ENCODE results near the gene ALX4. TPM values are rescaled to one million over a fixed set of nuclear protein-coding genes. Genes with fewer than 3 reads are reported as not detected.
A peak's percentile ranks its signal among the peaks of the same experiment; 100 is the strongest.

The ALX4 gene
- total RNA-seq (0.05 TPM), polyA plus RNA-seq (0.14 TPM)
- long read RNA-seq, donor 1, result 0 reads
- long read RNA-seq, donor 2, result 0 reads
- long read RNA-seq, donor 3, result 0 reads
- long read RNA-seq, donor 4, result 0 reads
- long read RNA-seq, donor 5, result 0 reads
- long read RNA-seq, donor 6, result 0 reads
- long read RNA-seq, donor 7, result 0 reads
- long read RNA-seq, donor 8, result 0 reads
- long read RNA-seq, donor 9, result 0 reads
- long read RNA-seq, donor 10, result 0 reads

GRCh38 chr11:44309478-44310205 lies at the start of gene ALX4:
Gene ALX4 (minus strand): TSS chr11:44310139. CDS start chr11:44310062, 77 bp downstream.
- H3K27ac ChIP-seq (ENCODE audit: low read depth in 1 of 2, low read length in 1 of 2), result no peak within 1 kb of the TSS
- 2% methylated on average over 71 of the region's 71 CpGs for WGBS
- no peak for DNase-seq (ENCODE audit: low read depth in 6 of 9, low spot score in 9 of 9)
- H3K27me3 ChIP-seq (ENCODE audit: control insufficient read depth in 2 of 2, insufficient read depth in 1 of 2, low read length in 1 of 2), result peaks cover 79 to 100% of the 10 kb centered on the region in 2 donors
- peaks cover 0 to 5% of the 10 kb centered on the region in 2 donors for H3K9me3 ChIP-seq (ENCODE audit: control insufficient read depth in 2 of 2, insufficient read depth in 1 of 2, low read length in 1 of 2)
- H3K4me1 ChIP-seq (ENCODE audit: control insufficient read depth in 2 of 2, insufficient read depth in 2 of 2, low read length in 2 of 2), result peaks cover 7 to 8% of the 10 kb centered on the region in 2 donors
- no peak within 1 kb of the TSS for H3K4me3 ChIP-seq (ENCODE audit: low read length in 2 of 2)
- no peaks in the 10 kb centered on the region for H3K36me3 ChIP-seq (ENCODE audit: control insufficient read depth in 2 of 2, insufficient read depth in 2 of 2, low read length in 1 of 2)

- 54% methylated on average over 12 of the region's 12 CpGs for WGBS
- Histone ChIP-seq H3K27me3 (ENCODE audit: control insufficient read depth in 2 of 2, insufficient read depth in 1 of 2, low read length in 1 of 2) (peaks cover 0 to 6% of the 10 kb centered on the region in 2 donors), H3K9me3 (ENCODE audit: control insufficient read depth in 2 of 2, insufficient read depth in 1 of 2, low read length in 1 of 2) (no peaks in the 10 kb centered on the region)
These were observed 49.2 kb upstream of the ALX4 start for GRCh38 chr11:44359162-44359561.

GRCh38 chr11:44358713-44359112 lies 48.8 kb upstream of the ALX4 start:
- H3K4me3 ChIP-seq (ENCODE audit: low read length in 2 of 2), result no peak overlapping the region
- H3K4me1 ChIP-seq (ENCODE audit: control insufficient read depth in 2 of 2, insufficient read depth in 2 of 2, low read length in 2 of 2), result no peaks in the 10 kb centered on the region
- no peaks in the 10 kb centered on the region for H3K9me3 ChIP-seq (ENCODE audit: control insufficient read depth in 2 of 2, insufficient read depth in 1 of 2, low read length in 1 of 2)
- no peak overlapping the region for H3K27ac ChIP-seq (ENCODE audit: low read depth in 1 of 2, low read length in 1 of 2)
- no peak for DNase-seq (ENCODE audit: low read depth in 6 of 9, low spot score in 9 of 9)
- H3K27me3 ChIP-seq (ENCODE audit: control insufficient read depth in 2 of 2, insufficient read depth in 1 of 2, low read length in 1 of 2), result peaks cover 0 to 6% of the 10 kb centered on the region in 2 donors
- no peaks in the 10 kb centered on the region for H3K36me3 ChIP-seq (ENCODE audit: control insufficient read depth in 2 of 2, insufficient read depth in 2 of 2, low read length in 1 of 2)
- 82% methylated on average over 7 of the region's 7 CpGs for WGBS

More at GRCh38 chr11:44359162-44359561, 49.2 kb upstream of the ALX4 start:
- no peak overlapping the region for H3K4me3 ChIP-seq (ENCODE audit: low read length in 2 of 2)
- H3K4me1 ChIP-seq (ENCODE audit: control insufficient read depth in 2 of 2, insufficient read depth in 2 of 2, low read length in 2 of 2), result no peaks in the 10 kb centered on the region
- H3K36me3 ChIP-seq (ENCODE audit: control insufficient read depth in 2 of 2, insufficient read depth in 2 of 2, low read length in 1 of 2), result no peaks in the 10 kb centered on the region
- H3K27ac ChIP-seq (ENCODE audit: low read depth in 1 of 2, low read length in 1 of 2), result no peak overlapping the region
- no peak for DNase-seq (ENCODE audit: low read depth in 6 of 9, low spot score in 9 of 9)

- no peaks in the 10 kb centered on the region for H3K4me1 ChIP-seq (ENCODE audit: control insufficient read depth in 2 of 2, insufficient read depth in 2 of 2, low read length in 2 of 2)
- H3K27me3 ChIP-seq (ENCODE audit: control insufficient read depth in 2 of 2, insufficient read depth in 1 of 2, low read length in 1 of 2), result peaks cover 0 to 7% of the 10 kb centered on the region in 2 donors
- H3K27ac ChIP-seq (ENCODE audit: low read depth in 1 of 2, low read length in 1 of 2), result no peak overlapping the region
- WGBS, result 94% methylated on average over 3 of the region's 3 CpGs
- no peak for DNase-seq (ENCODE audit: low read depth in 6 of 9, low spot score in 9 of 9)
- no peaks in the 10 kb centered on the region for H3K36me3 ChIP-seq (ENCODE audit: control insufficient read depth in 2 of 2, insufficient read depth in 2 of 2, low read length in 1 of 2)
- H3K9me3 ChIP-seq (ENCODE audit: control insufficient read depth in 2 of 2, insufficient read depth in 1 of 2, low read length in 1 of 2), result no peaks in the 10 kb centered on the region
- no peak overlapping the region for H3K4me3 ChIP-seq (ENCODE audit: low read length in 2 of 2)
These were observed 47.8 kb upstream of the ALX4 start for GRCh38 chr11:44357711-44358110.

GRCh38 chr11:44356351-44356750 lies 46.4 kb upstream of the ALX4 start:
- WGBS, result 96% methylated on average over 5 of the region's 5 CpGs
- Histone ChIP-seq H3K27me3 (ENCODE audit: control insufficient read depth in 2 of 2, insufficient read depth in 1 of 2, low read length in 1 of 2) (peaks cover 0 to 6% of the 10 kb centered on the region in 2 donors), H3K4me1 (ENCODE audit: control insufficient read depth in 2 of 2, insufficient read depth in 2 of 2, low read length in 2 of 2) (no peaks in the 10 kb centered on the region), H3K9me3 (ENCODE audit: control insufficient read depth in 2 of 2, insufficient read depth in 1 of 2, low read length in 1 of 2) (no peaks in the 10 kb centered on the region), H3K27ac (ENCODE audit: low read depth in 1 of 2, low read length in 1 of 2) (no peak overlapping the region), H3K36me3 (ENCODE audit: control insufficient read depth in 2 of 2, insufficient read depth in 2 of 2, low read length in 1 of 2) (no peaks in the 10 kb centered on the region), H3K4me3 (ENCODE audit: low read length in 2 of 2) (no peak overlapping the region)
- DNase-seq (ENCODE audit: low read depth in 6 of 9, low spot score in 9 of 9), result no peak

- Histone ChIP-seq H3K27me3 (ENCODE audit: control insufficient read depth in 2 of 2, insufficient read depth in 1 of 2, low read length in 1 of 2) (peaks cover 0 to 6% of the 10 kb centered on the region in 2 donors), H3K36me3 (ENCODE audit: control insufficient read depth in 2 of 2, insufficient read depth in 2 of 2, low read length in 1 of 2) (no peaks in the 10 kb centered on the region), H3K4me1 (ENCODE audit: control insufficient read depth in 2 of 2, insufficient read depth in 2 of 2, low read length in 2 of 2) (no peaks in the 10 kb centered on the region), H3K27ac (ENCODE audit: low read depth in 1 of 2, low read length in 1 of 2) (no peak overlapping the region), H3K9me3 (ENCODE audit: control insufficient read depth in 2 of 2, insufficient read depth in 1 of 2, low read length in 1 of 2) (no peaks in the 10 kb centered on the region), H3K4me3 (ENCODE audit: low read length in 2 of 2) (no peak overlapping the region)
- DNase-seq (ENCODE audit: low read depth in 6 of 9, low spot score in 9 of 9), result no peak
- 62% methylated on average over 7 of the region's 7 CpGs for whole genome bisulfite sequencing
These were observed 42.1 kb upstream of the ALX4 start for GRCh38 chr11:44351898-44352498.

- H3K9me3 ChIP-seq (ENCODE audit: control insufficient read depth in 2 of 2, insufficient read depth in 1 of 2, low read length in 1 of 2), result no peaks in the 10 kb centered on the region
- no peak overlapping the region for H3K27ac ChIP-seq (ENCODE audit: low read depth in 1 of 2, low read length in 1 of 2)
- H3K36me3 ChIP-seq (ENCODE audit: control insufficient read depth in 2 of 2, insufficient read depth in 2 of 2, low read length in 1 of 2), result no peaks in the 10 kb centered on the region
- H3K4me1 ChIP-seq (ENCODE audit: control insufficient read depth in 2 of 2, insufficient read depth in 2 of 2, low read length in 2 of 2), result no peaks in the 10 kb centered on the region
- H3K27me3 ChIP-seq (ENCODE audit: control insufficient read depth in 2 of 2, insufficient read depth in 1 of 2, low read length in 1 of 2), result peaks cover 0 to 6% of the 10 kb centered on the region in 2 donors
- no peak overlapping the region for H3K4me3 ChIP-seq (ENCODE audit: low read length in 2 of 2)
- WGBS, result 54% methylated on average over 9 of the region's 9 CpGs
- peak in 1 of 9 donors; percentile 6 for DNase-seq (ENCODE audit: low read depth in 6 of 9, low spot score in 9 of 9)
These were observed 41.2 kb upstream of the ALX4 start for GRCh38 chr11:44351006-44351660.

GRCh38 chr11:44349328-44349727 lies 39.4 kb upstream of the ALX4 start:
- no peak overlapping the region for H3K4me3 ChIP-seq (ENCODE audit: low read length in 2 of 2)
- no peaks in the 10 kb centered on the region for H3K9me3 ChIP-seq (ENCODE audit: control insufficient read depth in 2 of 2, insufficient read depth in 1 of 2, low read length in 1 of 2)
- H3K4me1 ChIP-seq (ENCODE audit: control insufficient read depth in 2 of 2, insufficient read depth in 2 of 2, low read length in 2 of 2), result no peaks in the 10 kb centered on the region
- no peak overlapping the region for H3K27ac ChIP-seq (ENCODE audit: low read depth in 1 of 2, low read length in 1 of 2)
- H3K36me3 ChIP-seq (ENCODE audit: control insufficient read depth in 2 of 2, insufficient read depth in 2 of 2, low read length in 1 of 2), result no peaks in the 10 kb centered on the region
- H3K27me3 ChIP-seq (ENCODE audit: control insufficient read depth in 2 of 2, insufficient read depth in 1 of 2, low read length in 1 of 2), result peaks cover 0 to 9% of the 10 kb centered on the region in 2 donors
- no peak for DNase-seq (ENCODE audit: low read depth in 6 of 9, low spot score in 9 of 9)
- WGBS, result 86% methylated on average over 3 of the region's 3 CpGs

- Histone ChIP-seq H3K4me1 (ENCODE audit: control insufficient read depth in 2 of 2, insufficient read depth in 2 of 2, low read length in 2 of 2) (no peaks in the 10 kb centered on the region), H3K4me3 (ENCODE audit: low read length in 2 of 2) (no peak overlapping the region), H3K9me3 (ENCODE audit: control insufficient read depth in 2 of 2, insufficient read depth in 1 of 2, low read length in 1 of 2) (no peaks in the 10 kb centered on the region), H3K27ac (ENCODE audit: low read depth in 1 of 2, low read length in 1 of 2) (no peak overlapping the region), H3K27me3 (ENCODE audit: control insufficient read depth in 2 of 2, insufficient read depth in 1 of 2, low read length in 1 of 2) (peaks cover 0 to 9% of the 10 kb centered on the region in 2 donors), H3K36me3 (ENCODE audit: control insufficient read depth in 2 of 2, insufficient read depth in 2 of 2, low read length in 1 of 2) (no peaks in the 10 kb centered on the region)
- no peak for DNase-seq (ENCODE audit: low read depth in 6 of 9, low spot score in 9 of 9)
- 87% methylated on average over 10 of the region's 10 CpGs for WGBS
These were observed 38.8 kb upstream of the ALX4 start for GRCh38 chr11:44348721-44349120.
